Prostate gland (tissue), 2 donors: ENCODE results near the gene TUG1.

ENCODE experiments used
- POLR2A ChIP-seq: fragments of 450-650 bp; IDR thresholded peaks from one replicate; pipeline ENCODE4 v1.6.1; 2016; ENCODE audit warnings: antibody characterized with exemption, mild to moderate bottlenecking
- TF ChIP-seq, protein P1 (sequence below), 4 experiments: fragments of 200-600 bp in 2 of 4; fragments of 450-650 bp in 2 of 4; sonication (generic) in 2 of 4; IDR thresholded peaks; 1 replicate in 3 of 4; 2 replicates in 1 of 4; pipeline ENCODE4 v1.5.1; 2016 to 2019; ENCODE audit warnings: antibody characterized with exemption in 4 of 4, mild to moderate bottlenecking in 2 of 4, moderate library complexity in 2 of 4

DNA sequence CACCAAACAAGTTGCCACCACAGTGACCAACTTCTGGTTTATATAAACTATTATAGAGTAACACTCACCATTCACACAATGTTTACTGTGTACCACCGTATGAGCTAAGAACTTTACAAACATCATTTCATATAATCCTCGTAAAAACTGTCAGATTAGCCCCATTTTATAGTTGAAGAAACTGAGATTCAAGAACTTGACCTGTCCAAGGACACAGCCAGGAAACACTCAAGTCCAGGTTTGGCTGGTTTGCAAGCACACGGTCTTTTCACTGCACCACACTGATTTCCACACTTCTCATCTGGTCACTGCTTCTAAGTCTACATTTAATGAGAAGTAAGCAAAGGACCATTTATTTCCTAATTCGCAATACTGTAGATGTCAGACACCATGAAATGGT is 4.2 kb upstream of the TUG1 start:
- TF ChIP-seq, protein P1, sequence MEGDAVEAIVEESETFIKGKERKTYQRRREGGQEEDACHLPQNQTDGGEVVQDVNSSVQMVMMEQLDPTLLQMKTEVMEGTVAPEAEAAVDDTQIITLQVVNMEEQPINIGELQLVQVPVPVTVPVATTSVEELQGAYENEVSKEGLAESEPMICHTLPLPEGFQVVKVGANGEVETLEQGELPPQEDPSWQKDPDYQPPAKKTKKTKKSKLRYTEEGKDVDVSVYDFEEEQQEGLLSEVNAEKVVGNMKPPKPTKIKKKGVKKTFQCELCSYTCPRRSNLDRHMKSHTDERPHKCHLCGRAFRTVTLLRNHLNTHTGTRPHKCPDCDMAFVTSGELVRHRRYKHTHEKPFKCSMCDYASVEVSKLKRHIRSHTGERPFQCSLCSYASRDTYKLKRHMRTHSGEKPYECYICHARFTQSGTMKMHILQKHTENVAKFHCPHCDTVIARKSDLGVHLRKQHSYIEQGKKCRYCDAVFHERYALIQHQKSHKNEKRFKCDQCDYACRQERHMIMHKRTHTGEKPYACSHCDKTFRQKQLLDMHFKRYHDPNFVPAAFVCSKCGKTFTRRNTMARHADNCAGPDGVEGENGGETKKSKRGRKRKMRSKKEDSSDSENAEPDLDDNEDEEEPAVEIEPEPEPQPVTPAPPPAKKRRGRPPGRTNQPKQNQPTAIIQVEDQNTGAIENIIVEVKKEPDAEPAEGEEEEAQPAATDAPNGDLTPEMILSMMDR (IDR thresholded peaks at IDR 0.05), result no peak
- TF ChIP-seq POLR2A, result no peak
